ENCODE data around the gene PDIA5.

- TF ChIP-seq CTCF (IDR thresholded peaks at IDR 0.05), result no peak
- TF ChIP-seq POLR2A (IDR thresholded peaks at IDR 0.05), result no peak
Observed at GRCh38 chr3:123082370-123083065, 15.7 kb downstream of the PDIA5 start.
